ENCODE measurements around the gene OTOG.
A peak's percentile ranks its signal among the peaks of the same experiment; 100 is the strongest.

Gene OTOG

GRCh38 chr11:17552392-17553248 lies 5.6 kb downstream of the OTOG start:
- no peak for TF ChIP-seq MYC (IDR thresholded peaks at IDR 0.05; ENCODE audit: low read depth, low read length)
- TF ChIP-seq POLR2A (IDR thresholded peaks at IDR 0.05; ENCODE audit: extremely low read depth, insufficient read length) = no peak
- no peak for TF ChIP-seq MAX (IDR thresholded peaks at IDR 0.05; ENCODE audit: low read depth, low read length)
- TF ChIP-seq CTCF (IDR thresholded peaks at IDR 0.05; ENCODE audit: low read depth, low read length) = no peak
- no peak for DNase-seq (ENCODE audit: low read depth)
- H3K4me3 ChIP-seq (ENCODE audit: low read depth, low read length) = no peak overlapping the region

GRCh38 chr11:17553249-17553546 lies 6.1 kb downstream of the OTOG start:
- no peak for TF ChIP-seq MYC (IDR thresholded peaks at IDR 0.05; ENCODE audit: low read depth, low read length)
- no peak for TF ChIP-seq POLR2A (IDR thresholded peaks at IDR 0.05; ENCODE audit: extremely low read depth, insufficient read length)
- no peak for TF ChIP-seq MAX (IDR thresholded peaks at IDR 0.05; ENCODE audit: low read depth, low read length)
- no peak for TF ChIP-seq CTCF (IDR thresholded peaks at IDR 0.05; ENCODE audit: low read depth, low read length)
- DNase-seq (ENCODE audit: low read depth) = no peak

DNA sequence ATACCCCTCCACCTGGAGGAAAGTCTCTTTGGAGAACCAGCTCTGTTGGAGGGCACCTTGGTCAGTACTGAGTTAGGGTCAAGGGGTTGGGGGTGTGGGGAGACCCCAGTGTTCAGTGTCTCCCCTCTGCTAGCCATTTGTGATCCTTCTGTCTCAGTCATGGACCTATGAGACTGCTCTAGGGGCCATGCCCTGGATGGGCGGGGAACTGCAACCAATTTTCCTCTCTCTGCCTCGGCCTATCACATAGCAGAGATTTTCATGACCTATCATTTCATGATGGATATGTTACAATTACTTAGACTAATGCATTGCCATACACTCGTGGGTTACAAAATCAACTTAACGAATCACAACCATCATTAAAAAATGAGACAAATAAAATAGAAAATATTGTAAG lies 7.4 kb downstream of the OTOG start:
- H3K4me3 ChIP-seq (ENCODE audit: low read depth, low read length) = no peak overlapping the region
- TF ChIP-seq CTCF (IDR thresholded peaks at IDR 0.05; ENCODE audit: low read depth, low read length) (peak; percentile 1), POLR2A (IDR thresholded peaks at IDR 0.05; ENCODE audit: extremely low read depth, insufficient read length) (no peak)
- no peak for DNase-seq (ENCODE audit: low read depth)

More at GRCh38 chr11:17553249-17553546, 6.1 kb downstream of the OTOG start:
- no peak overlapping the region for H3K4me3 ChIP-seq (ENCODE audit: low read depth, low read length)

DNA sequence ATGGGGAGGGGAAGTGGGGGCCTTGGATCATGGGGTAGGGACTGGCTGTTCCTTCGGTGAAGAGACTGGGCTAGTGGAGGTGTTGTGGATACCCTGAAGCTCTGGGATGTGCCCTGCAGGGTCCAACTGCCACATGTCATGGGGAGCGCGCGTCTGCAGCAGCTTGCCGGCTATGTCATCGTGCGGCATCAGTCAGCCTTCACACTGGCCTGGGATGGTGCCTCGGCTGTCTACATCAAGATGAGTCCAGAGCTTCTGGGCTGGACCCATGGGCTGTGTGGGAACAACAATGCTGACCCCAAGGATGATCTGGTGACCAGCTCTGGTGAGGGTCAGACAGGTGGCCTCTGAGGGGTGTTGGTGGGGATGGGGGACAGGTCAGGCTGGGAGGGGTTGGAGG lies 9.9 kb downstream of the OTOG start:
- DNase-seq (ENCODE audit: low read depth) = no peak
- TF ChIP-seq POLR2A (IDR thresholded peaks at IDR 0.05; ENCODE audit: extremely low read depth, insufficient read length) = no peak
- TF ChIP-seq MAX (IDR thresholded peaks at IDR 0.05; ENCODE audit: low read depth, low read length) = no peak
- no peak for TF ChIP-seq MYC (IDR thresholded peaks at IDR 0.05; ENCODE audit: low read depth, low read length)
- TF ChIP-seq CTCF (IDR thresholded peaks at IDR 0.05; ENCODE audit: low read depth, low read length) = no peak

GRCh38 chr11:17558025-17558780 lies 11.1 kb downstream of the OTOG start:
- H3K4me3 ChIP-seq (ENCODE audit: low read depth, low read length) = no peak overlapping the region
- DNase-seq (ENCODE audit: low read depth) = no peak
- no peak for TF ChIP-seq CTCF (IDR thresholded peaks at IDR 0.05; ENCODE audit: low read depth, low read length)

More for the DNA sequence above, 9.9 kb downstream of the OTOG start:
- H3K4me3 ChIP-seq (ENCODE audit: low read depth, low read length) = no peak overlapping the region

Data from NB4 (cell line).